ENCODE data around the gene BICD2. TPM values are rescaled to one million over a fixed set of nuclear protein-coding genes. Genes with fewer than 3 reads are reported as not detected.

Gene BICD2
- total and polyA plus RNA-seq, 2 of the 13 experiments (the other 11 are each of a cell fraction or from before 2014, with no cell fraction given): 5.1 to 17.4 TPM

DNA sequence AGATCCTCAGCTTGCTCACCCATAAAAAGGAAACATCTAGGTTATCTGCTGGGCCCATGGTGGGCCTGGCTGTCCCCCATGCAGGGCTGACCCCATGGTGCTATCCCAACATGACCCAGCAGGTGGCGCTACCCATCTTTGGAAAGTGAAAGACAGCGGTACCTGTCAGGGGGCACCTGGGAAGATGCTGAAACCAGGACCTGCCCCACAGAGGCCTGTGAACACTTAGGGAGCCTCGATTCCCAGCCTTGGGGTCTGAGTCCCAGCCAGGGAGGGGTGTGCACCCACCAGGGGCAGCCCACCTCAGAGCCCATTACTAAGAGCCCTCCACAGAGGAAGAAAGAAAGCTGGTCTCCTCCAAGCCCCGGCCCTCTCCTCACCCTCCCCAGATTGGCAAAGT lies 48.1 kb downstream of the BICD2 start (continued):
- TF ChIP-seq, protein P1, sequence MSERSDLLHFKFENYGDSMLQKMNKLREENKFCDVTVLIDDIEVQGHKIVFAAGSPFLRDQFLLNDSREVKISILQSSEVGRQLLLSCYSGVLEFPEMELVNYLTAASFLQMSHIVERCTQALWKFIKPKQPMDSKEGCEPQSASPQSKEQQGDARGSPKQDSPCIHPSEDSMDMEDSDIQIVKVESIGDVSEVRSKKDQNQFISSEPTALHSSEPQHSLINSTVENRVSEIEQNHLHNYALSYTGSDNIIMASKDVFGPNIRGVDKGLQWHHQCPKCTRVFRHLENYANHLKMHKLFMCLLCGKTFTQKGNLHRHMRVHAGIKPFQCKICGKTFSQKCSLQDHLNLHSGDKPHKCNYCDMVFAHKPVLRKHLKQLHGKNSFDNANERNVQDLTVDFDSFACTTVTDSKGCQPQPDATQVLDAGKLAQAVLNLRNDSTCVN (CRISPR knock-in tag; IDR thresholded peaks at IDR 0.05; ENCODE audit: borderline replicate concordance): 0 out of 2 replicates have a peak, but pooled peaks have one; percentile 19
- TF ChIP-seq ZNF737 (CRISPR knock-in tag; IDR thresholded peaks at IDR 0.05; ENCODE audit: borderline replicate concordance): no peak
- TF ChIP-seq ATAD3A (CRISPR knock-in tag; IDR thresholded peaks at IDR 0.05): no peak
- TF ChIP-seq ZNF282 (IDR thresholded peaks at IDR 0.05; ENCODE audit: partially characterized antibody): no peak
- TF ChIP-seq PREB (CRISPR knock-in tag; IDR thresholded peaks at IDR 0.05): no peak
- TF ChIP-seq HNRNPUL1 (IDR thresholded peaks at IDR 0.05; ENCODE audit: low read depth, low read length): no peak
- TF ChIP-seq ZBTB33 (CRISPR knock-in tag; IDR thresholded peaks at IDR 0.05): peak; percentile 84
- TF ChIP-seq STAG1 (CRISPR knock-in tag; IDR thresholded peaks at IDR 0.05): peak; percentile 84
- no peak for TF ChIP-seq REL (CRISPR knock-in tag; conservative IDR thresholded peaks at IDR 0.05)
- no peak for TF ChIP-seq ZNF432 (CRISPR knock-in tag; IDR thresholded peaks at IDR 0.05; ENCODE audit: borderline replicate concordance)
- TF ChIP-seq AKAP8 (CRISPR knock-in tag; IDR thresholded peaks at IDR 0.05): no peak
- TF ChIP-seq ZNF501 (CRISPR knock-in tag; IDR thresholded peaks at IDR 0.05): 0 out of 2 replicates have a peak, but pooled peaks have one; percentile 45
- no peak for TF ChIP-seq ZNF138 (CRISPR knock-in tag; IDR thresholded peaks at IDR 0.05; ENCODE audit: low read depth)
- TF ChIP-seq ZNF616 (CRISPR knock-in tag; IDR thresholded peaks at IDR 0.05; ENCODE audit: low read depth): no peak
- no peak for TF ChIP-seq ZNF205 (CRISPR knock-in tag; IDR thresholded peaks at IDR 0.05)
- TF ChIP-seq ZBTB38 (CRISPR knock-in tag; IDR thresholded peaks at IDR 0.05): 0 out of 2 replicates have a peak, but pooled peaks have one; percentile 28
- TF ChIP-seq MZF1 (CRISPR knock-in tag; IDR thresholded peaks at IDR 0.05; ENCODE audit: borderline replicate concordance): 0 out of 2 replicates have a peak, but pooled peaks have one; percentile 32
- no peak for TF ChIP-seq ZNF570 (CRISPR knock-in tag; IDR thresholded peaks at IDR 0.05; ENCODE audit: borderline replicate concordance)
- TF ChIP-seq, protein P2, sequence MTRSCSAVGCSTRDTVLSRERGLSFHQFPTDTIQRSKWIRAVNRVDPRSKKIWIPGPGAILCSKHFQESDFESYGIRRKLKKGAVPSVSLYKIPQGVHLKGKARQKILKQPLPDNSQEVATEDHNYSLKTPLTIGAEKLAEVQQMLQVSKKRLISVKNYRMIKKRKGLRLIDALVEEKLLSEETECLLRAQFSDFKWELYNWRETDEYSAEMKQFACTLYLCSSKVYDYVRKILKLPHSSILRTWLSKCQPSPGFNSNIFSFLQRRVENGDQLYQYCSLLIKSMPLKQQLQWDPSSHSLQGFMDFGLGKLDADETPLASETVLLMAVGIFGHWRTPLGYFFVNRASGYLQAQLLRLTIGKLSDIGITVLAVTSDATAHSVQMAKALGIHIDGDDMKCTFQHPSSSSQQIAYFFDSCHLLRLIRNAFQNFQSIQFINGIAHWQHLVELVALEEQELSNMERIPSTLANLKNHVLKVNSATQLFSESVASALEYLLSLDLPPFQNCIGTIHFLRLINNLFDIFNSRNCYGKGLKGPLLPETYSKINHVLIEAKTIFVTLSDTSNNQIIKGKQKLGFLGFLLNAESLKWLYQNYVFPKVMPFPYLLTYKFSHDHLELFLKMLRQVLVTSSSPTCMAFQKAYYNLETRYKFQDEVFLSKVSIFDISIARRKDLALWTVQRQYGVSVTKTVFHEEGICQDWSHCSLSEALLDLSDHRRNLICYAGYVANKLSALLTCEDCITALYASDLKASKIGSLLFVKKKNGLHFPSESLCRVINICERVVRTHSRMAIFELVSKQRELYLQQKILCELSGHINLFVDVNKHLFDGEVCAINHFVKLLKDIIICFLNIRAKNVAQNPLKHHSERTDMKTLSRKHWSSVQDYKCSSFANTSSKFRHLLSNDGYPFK (CRISPR knock-in tag; IDR thresholded peaks at IDR 0.05; ENCODE audit: borderline replicate concordance): 0 out of 2 replicates have a peak, but pooled peaks have one; percentile 16
- no peak for TF ChIP-seq ZNF274 (CRISPR knock-in tag; IDR thresholded peaks at IDR 0.05)
- TF ChIP-seq, protein P3, sequence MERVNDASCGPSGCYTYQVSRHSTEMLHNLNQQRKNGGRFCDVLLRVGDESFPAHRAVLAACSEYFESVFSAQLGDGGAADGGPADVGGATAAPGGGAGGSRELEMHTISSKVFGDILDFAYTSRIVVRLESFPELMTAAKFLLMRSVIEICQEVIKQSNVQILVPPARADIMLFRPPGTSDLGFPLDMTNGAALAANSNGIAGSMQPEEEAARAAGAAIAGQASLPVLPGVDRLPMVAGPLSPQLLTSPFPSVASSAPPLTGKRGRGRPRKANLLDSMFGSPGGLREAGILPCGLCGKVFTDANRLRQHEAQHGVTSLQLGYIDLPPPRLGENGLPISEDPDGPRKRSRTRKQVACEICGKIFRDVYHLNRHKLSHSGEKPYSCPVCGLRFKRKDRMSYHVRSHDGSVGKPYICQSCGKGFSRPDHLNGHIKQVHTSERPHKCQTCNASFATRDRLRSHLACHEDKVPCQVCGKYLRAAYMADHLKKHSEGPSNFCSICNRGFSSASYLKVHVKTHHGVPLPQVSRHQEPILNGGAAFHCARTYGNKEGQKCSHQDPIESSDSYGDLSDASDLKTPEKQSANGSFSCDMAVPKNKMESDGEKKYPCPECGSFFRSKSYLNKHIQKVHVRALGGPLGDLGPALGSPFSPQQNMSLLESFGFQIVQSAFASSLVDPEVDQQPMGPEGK (CRISPR knock-in tag; IDR thresholded peaks at IDR 0.05): 0 out of 2 replicates have a peak, but pooled peaks have one; percentile 16
- TF ChIP-seq PTBP1 (IDR thresholded peaks at IDR 0.05; ENCODE audit: low read depth, low read length, poor library complexity, severe bottlenecking): no peak

Data from HepG2 (cell line).